ENCODE measurements around the gene HOXB3. TPM values are rescaled to one million over a fixed set of nuclear protein-coding genes. Genes with fewer than 3 reads are reported as not detected.
A peak's percentile ranks its signal among the peaks of the same experiment; 100 is the strongest.
"Not testable (repeated sequence)": the region's sequence is repeated elsewhere in the genome, so short reads cannot be mapped to it uniquely, and the experiment has no call there.

HOXB3 gene
- total RNA-seq, 3 donors from 2014 or later: 13.8 to 36.7 (median 14.4) TPM

DNA sequence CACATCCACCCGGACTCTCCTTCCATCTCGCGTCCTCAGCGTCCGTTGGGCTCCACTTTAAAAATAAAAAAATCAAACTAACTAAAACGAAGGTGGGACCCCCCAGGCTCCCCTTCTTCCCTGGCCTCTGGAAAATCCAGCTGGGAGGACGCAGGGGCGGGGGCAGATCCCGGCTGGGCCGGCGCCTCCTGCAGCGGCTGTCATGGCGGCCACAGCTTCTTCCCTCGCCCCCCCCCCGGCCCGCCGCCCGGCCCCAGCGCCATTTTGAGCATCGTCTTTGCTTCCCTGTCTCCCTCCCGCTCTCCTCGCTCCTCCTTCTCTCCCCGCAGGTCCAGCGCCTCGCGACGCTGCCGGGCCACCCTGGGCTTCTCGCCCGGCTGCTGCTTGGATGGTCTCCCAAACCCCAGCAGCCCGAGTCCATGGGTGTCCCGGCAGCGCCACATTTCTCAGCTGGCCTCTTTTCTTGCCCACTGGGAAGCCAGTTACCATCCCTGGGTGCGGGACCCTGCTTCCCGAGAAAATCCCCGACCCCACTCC lies 48.4 kb downstream of the HOXB3 start:
- Histone ChIP-seq H3K4me1 (peaks cover 0 to 3% of the 10 kb centered on the region in 2 donors), H3K36me3 (no peaks in the 10 kb centered on the region), H3K4me3 (peak overlapping the region; percentile 57 to 95 (median 60)), H3K27me3 (peaks cover 0 to 14% of the 10 kb centered on the region in 2 donors), H3K9me3 (no peaks in the 10 kb centered on the region), H3K27ac (peak overlapping the region; percentile 89 to 93)
- TF ChIP-seq POLR2A (IDR thresholded peaks at IDR 0.05) (no peak), POLR2AphosphoS5 (IDR thresholded peaks at IDR 0.05) (peak; percentile 26 to 46 (median 30))
- peak in 1 of 2 donors; percentile 79 for DNase-seq (ENCODE audit: low spot score in 2 of 2)
- intact Hi-C loops (cut with DNase I; ENCODE audit: low total_unique reads): loop anchor here (1.0 to 5.0 kb wide), 2 partner anchors 35 to 36 kb away; partner anchors contain the start of gene HOXB4

DNA sequence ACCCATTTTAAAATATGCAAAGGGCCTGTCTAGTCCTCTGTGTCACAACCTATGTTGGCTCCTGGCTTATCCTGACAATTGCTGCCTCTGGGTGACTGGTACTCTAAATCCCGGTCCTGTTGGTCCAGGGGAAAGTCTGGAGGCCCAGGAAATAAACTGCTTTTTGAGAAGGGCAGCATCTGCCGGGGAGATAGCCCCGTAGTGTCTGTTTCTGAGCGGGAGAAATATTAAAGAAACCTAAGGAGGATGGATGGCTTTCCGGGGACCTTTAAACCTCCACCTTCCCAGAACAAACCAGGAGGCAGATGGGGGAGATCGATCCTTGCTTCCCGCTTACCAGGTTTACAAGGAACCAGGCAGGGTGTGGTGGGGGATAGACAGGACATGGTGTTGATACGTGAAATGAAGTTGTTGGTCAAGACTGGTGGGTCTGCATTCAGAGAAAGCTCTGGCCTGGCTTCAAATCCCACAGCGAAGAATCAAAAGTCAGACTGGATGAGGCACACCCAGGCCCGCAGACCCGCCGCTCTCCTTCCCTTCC lies 48.9 kb downstream of the HOXB3 start:
- Histone ChIP-seq H3K27ac (peak overlapping the region; percentile 89 to 93), H3K4me3 (peak overlapping the region; percentile 57 to 95 (median 60)), H3K9me3 (no peaks in the 10 kb centered on the region), H3K36me3 (no peaks in the 10 kb centered on the region), H3K4me1 (peaks cover 0 to 3% of the 10 kb centered on the region in 2 donors), H3K27me3 (peaks cover 0 to 14% of the 10 kb centered on the region in 2 donors)
- TF ChIP-seq POLR2AphosphoS5 (IDR thresholded peaks at IDR 0.05) (peak in 1 of 3 donors; percentile 7), POLR2A (IDR thresholded peaks at IDR 0.05) (no peak)
- TF ChIP-seq, protein P1, sequence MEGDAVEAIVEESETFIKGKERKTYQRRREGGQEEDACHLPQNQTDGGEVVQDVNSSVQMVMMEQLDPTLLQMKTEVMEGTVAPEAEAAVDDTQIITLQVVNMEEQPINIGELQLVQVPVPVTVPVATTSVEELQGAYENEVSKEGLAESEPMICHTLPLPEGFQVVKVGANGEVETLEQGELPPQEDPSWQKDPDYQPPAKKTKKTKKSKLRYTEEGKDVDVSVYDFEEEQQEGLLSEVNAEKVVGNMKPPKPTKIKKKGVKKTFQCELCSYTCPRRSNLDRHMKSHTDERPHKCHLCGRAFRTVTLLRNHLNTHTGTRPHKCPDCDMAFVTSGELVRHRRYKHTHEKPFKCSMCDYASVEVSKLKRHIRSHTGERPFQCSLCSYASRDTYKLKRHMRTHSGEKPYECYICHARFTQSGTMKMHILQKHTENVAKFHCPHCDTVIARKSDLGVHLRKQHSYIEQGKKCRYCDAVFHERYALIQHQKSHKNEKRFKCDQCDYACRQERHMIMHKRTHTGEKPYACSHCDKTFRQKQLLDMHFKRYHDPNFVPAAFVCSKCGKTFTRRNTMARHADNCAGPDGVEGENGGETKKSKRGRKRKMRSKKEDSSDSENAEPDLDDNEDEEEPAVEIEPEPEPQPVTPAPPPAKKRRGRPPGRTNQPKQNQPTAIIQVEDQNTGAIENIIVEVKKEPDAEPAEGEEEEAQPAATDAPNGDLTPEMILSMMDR (IDR thresholded peaks at IDR 0.05): no peak
- no peak for DNase-seq (ENCODE audit: low spot score in 2 of 2)
- intact Hi-C loops (cut with DNase I; ENCODE audit: low total_unique reads): loop anchor here (1.0 to 5.0 kb wide), 2 partner anchors 35 to 36 kb away; partner anchors contain the start of gene HOXB4

DNA sequence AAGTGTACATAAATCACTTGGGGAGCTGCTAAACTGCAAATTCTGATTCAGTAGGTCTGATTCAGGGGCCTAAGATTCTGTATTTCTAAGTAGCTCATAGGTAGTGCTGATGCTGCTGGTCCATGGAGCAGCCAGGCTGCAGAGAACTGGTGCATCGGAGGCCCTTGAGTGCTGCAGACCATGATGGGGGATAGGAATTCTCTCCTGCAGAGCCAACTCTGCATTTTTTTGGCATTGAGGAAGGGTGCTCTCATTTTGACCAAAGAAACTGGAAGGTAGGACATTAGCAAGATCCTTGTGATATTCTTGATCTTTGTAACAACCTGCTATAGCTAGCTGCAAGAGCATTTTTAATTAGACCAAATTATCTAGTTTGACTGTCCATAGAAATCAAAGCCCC lies 49.8 kb downstream of the HOXB3 start:
- Histone ChIP-seq H3K27me3 (peaks cover 0 to 14% of the 10 kb centered on the region in 2 donors), H3K36me3 (no peaks in the 10 kb centered on the region), H3K27ac (peak overlapping the region in 1 of 2 donors; percentile 19), H3K4me3 (no peak overlapping the region), H3K9me3 (no peaks in the 10 kb centered on the region), H3K4me1 (peaks cover 0 to 3% of the 10 kb centered on the region in 2 donors)
- DNase-seq (ENCODE audit: low spot score in 2 of 2): no peak
- TF ChIP-seq POLR2AphosphoS5 (IDR thresholded peaks at IDR 0.05) (no peak), POLR2A (IDR thresholded peaks at IDR 0.05) (no peak)
- TF ChIP-seq, protein P1 (IDR thresholded peaks at IDR 0.05): no peak
- intact Hi-C loops (cut with DNase I; ENCODE audit: low total_unique reads): loop anchor here (5.0 kb wide), 1 partner anchor 37 kb away; the partner anchor contains the start of gene HOXB4

DNA sequence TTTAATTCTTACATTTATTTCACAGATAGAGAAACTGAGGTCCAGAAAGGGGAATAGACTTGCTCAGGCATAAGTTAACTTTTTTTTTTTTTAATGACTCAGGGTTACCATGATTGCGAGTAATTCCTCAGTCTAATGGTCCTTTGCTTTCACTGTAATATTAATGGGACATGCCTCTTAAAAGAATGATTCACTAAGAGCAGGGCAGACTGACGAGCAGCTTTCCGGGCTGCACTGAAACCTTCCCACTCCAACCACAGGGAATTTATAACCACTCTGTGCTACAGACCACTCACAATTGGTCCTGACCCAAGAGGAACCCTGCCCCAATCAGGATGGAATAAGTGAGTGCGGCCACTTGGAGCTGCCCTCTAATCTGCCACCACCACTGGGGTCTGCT lies 50.9 kb downstream of the HOXB3 start:
- peaks cover 0 to 3% of the 10 kb centered on the region in 2 donors for H3K4me1 ChIP-seq
- no peak overlapping the region for H3K4me3 ChIP-seq
- peaks cover 0 to 14% of the 10 kb centered on the region in 2 donors for H3K27me3 ChIP-seq
- no peaks in the 10 kb centered on the region for H3K36me3 ChIP-seq
- H3K9me3 ChIP-seq: no peaks in the 10 kb centered on the region
- intact Hi-C loops (cut with DNase I; ENCODE audit: low total_unique reads): no loop called here
- H3K27ac ChIP-seq: no peak overlapping the region
- no peak for DNase-seq (ENCODE audit: low spot score in 2 of 2)
- TF ChIP-seq POLR2AphosphoS5 (IDR thresholded peaks at IDR 0.05): no peak
- no peak for TF ChIP-seq POLR2A (IDR thresholded peaks at IDR 0.05)
- TF ChIP-seq, protein P1 (IDR thresholded peaks at IDR 0.05): no peak

DNA sequence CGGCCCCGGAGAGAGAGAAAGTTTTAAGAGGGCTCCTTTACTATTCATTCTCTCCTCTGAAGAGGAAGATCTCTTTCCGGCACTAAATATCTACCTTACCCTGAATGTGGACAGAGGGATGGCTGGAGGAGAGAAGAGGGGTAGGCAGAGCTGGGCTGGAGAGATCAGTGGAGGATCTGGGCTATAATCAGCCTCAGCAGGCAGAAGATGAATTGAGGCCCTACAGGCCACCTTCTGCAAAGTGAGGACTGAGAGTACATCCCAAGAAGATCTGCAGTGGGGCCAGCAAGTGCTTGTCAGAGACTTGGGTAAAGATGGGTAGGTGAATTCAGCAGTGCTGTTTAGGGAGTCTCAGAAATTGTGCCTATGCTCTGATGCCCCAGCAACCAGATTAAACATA lies 52.7 kb downstream of the HOXB3 start:
- intact Hi-C loops (cut with DNase I; ENCODE audit: low total_unique reads): no loop called here
- DNase-seq (ENCODE audit: low spot score in 2 of 2): no peak
- Histone ChIP-seq H3K4me1 (no peaks in the 10 kb centered on the region), H3K27me3 (peaks cover 0 to 7% of the 10 kb centered on the region in 2 donors), H3K36me3 (no peaks in the 10 kb centered on the region), H3K4me3 (no peak overlapping the region), H3K27ac (no peak overlapping the region), H3K9me3 (no peaks in the 10 kb centered on the region)
- TF ChIP-seq POLR2A (IDR thresholded peaks at IDR 0.05) (no peak), POLR2AphosphoS5 (IDR thresholded peaks at IDR 0.05) (no peak)
- TF ChIP-seq, protein P1 (IDR thresholded peaks at IDR 0.05): no peak

DNA sequence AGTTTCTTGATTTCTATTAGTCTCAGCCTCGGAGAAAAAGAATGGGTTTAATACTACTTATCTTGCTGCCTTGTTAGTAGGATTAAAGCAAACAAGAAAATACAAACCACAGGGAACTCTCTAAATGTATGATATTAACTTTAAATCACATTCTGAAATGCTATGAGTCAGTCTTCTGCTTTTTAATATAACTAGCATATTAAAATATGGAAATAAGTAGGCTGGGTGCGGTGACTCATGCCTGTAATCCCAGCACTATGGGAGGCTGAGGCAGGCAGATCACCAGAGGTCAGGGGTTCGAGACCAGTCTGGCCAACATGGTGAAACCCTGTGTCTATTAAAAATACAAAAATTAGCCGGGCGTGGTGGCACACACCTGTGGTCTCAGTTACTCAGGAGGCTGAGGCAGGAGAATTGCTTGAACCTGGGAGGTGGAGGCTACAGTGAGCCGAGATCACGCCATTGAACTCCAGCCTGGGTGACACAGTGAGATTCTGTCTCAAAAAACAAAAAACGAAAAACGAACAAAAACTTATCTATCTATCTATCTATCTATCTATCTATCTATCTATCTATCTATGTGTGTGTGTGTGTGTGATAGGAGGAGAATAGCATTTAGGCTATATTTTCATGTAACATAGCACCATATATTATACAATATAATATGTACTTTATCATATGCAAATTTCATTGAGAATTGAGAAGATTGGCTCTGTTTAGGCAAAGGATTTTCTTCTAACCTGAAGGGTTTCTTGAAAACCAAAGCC lies 54.1 kb downstream of the HOXB3 start:
- H3K27ac ChIP-seq; intact Hi-C loops (cut with DNase I; ENCODE audit: low total_unique reads); H3K4me1 ChIP-seq; H3K4me3 ChIP-seq; DNase-seq (ENCODE audit: low spot score in 2 of 2); H3K9me3 ChIP-seq; H3K36me3 ChIP-seq; H3K27me3 ChIP-seq: not testable (repeated sequence)
